H9 (cell line): ENCODE data around the gene TTC33. TPM values are rescaled to one million over a fixed set of nuclear protein-coding genes. Genes with fewer than 3 reads are reported as not detected.

Source experiments
- DNase-seq: peaks from one replicate; pipeline ENCODE4 v3.0.0-alpha.2; 2017
- H2AFZ ChIP-seq: one replicate; pipeline ENCODE4 v1.6.1; 2013; ENCODE audit warnings: mild to moderate bottlenecking, low read length, control low read depth, moderate library complexity
- H2AK5ac ChIP-seq: 2 replicates; pipeline ENCODE4 v1.6.1; 2013; ENCODE audit warnings: low read length, control low read depth, mixed read lengths; ENCODE audit not compliant: insufficient read length
- H2BK120ac ChIP-seq: one replicate; pipeline ENCODE4 v1.6.1; 2013; ENCODE audit warnings: low read depth, mild to moderate bottlenecking, low read length, control low read depth, inconsistent platforms; ENCODE audit not compliant: poor library complexity, severe bottlenecking
- H2BK12ac ChIP-seq: 2 replicates; pipeline ENCODE4 v1.6.1; 2013; ENCODE audit warnings: low read length, control low read depth, mixed read lengths, low read depth; ENCODE audit not compliant: insufficient read length
- H2BK15ac ChIP-seq: 2 replicates; pipeline ENCODE4 v1.6.1; 2013; ENCODE audit warnings: low read depth, low read length, control low read depth
- H2BK20ac ChIP-seq: one replicate; pipeline ENCODE4 v1.6.1; 2013; ENCODE audit warnings: low read depth, mild to moderate bottlenecking, low read length, control low read depth, inconsistent platforms; ENCODE audit not compliant: poor library complexity, severe bottlenecking
- H2BK5ac ChIP-seq: 2 replicates; pipeline ENCODE4 v1.6.1; 2013; ENCODE audit warnings: low read length, control low read depth, mixed read lengths; ENCODE audit not compliant: insufficient read length
- H3K14ac ChIP-seq: 2 replicates; pipeline ENCODE4 v1.6.1; 2013; ENCODE audit warnings: low read length, control low read depth; ENCODE audit not compliant: insufficient read depth
- H3K18ac ChIP-seq: 2 replicates; pipeline ENCODE4 v1.6.1; 2013; ENCODE audit warnings: low read depth, mild to moderate bottlenecking, mixed read lengths, low read length, control low read depth; ENCODE audit not compliant: insufficient read length
- H3K23ac ChIP-seq: 2 replicates; pipeline ENCODE4 v1.6.1; 2013; ENCODE audit warnings: low read length, control low read depth, mixed read lengths, low read depth; ENCODE audit not compliant: insufficient read length
- H3K23me2 ChIP-seq: 2 replicates; pipeline ENCODE4 v1.6.1; 2013; ENCODE audit warnings: low read depth, mild to moderate bottlenecking, mixed read lengths, low read length, control low read depth; ENCODE audit not compliant: insufficient read length, poor library complexity, severe bottlenecking
- H3K27ac ChIP-seq: 2 replicates; pipeline ENCODE4 v1.5.1; 2013; ENCODE audit warnings: low read length, control low read depth, mixed read lengths, low read depth; ENCODE audit not compliant: insufficient read length
- H3K27me3 ChIP-seq: 2 replicates; pipeline ENCODE4 v1.6.1; 2013; ENCODE audit warnings: low read length, control low read depth, inconsistent platforms; ENCODE audit not compliant: insufficient read depth
- H3K4ac ChIP-seq: 2 replicates; pipeline ENCODE4 v1.6.1; 2013; ENCODE audit warnings: low read depth, mild to moderate bottlenecking, control low read depth, inconsistent platforms, low read length, moderate library complexity
- H3K4me1 ChIP-seq: 2 replicates; pipeline ENCODE4 v1.6.1; 2013; ENCODE audit warnings: low read length, control low read depth, inconsistent platforms; ENCODE audit not compliant: insufficient read depth
- H3K4me2 ChIP-seq: 2 replicates; pipeline ENCODE4 v1.6.1; 2013; ENCODE audit warnings: low read length, control low read depth, mixed read lengths; ENCODE audit not compliant: insufficient read length, insufficient read depth
- H3K56ac ChIP-seq: 2 replicates; pipeline ENCODE4 v1.6.1; 2013; ENCODE audit warnings: low read depth, mild to moderate bottlenecking, mixed read lengths, low read length, control low read depth; ENCODE audit not compliant: insufficient read length
- H3K79me1 ChIP-seq: 2 replicates; pipeline ENCODE4 v1.6.1; 2013; ENCODE audit warnings: low read depth, mild to moderate bottlenecking, moderate library complexity, low read length, control low read depth, inconsistent platforms; ENCODE audit not compliant: insufficient read depth, poor library complexity, severe bottlenecking
- H3K79me2 ChIP-seq: 2 replicates; pipeline ENCODE4 v1.6.1; 2013; ENCODE audit warnings: low read length, control low read depth, inconsistent platforms; ENCODE audit not compliant: insufficient read depth
- H3K9ac ChIP-seq: 2 replicates; pipeline ENCODE4 v1.6.1; 2013; ENCODE audit warnings: low read length, control low read depth, mixed read lengths; ENCODE audit not compliant: insufficient read length; ENCODE audit errors: extremely low read depth
- H3K9me3 ChIP-seq: one replicate; pipeline ENCODE4 v1.6.1; 2013; ENCODE audit warnings: low read depth, low read length, inconsistent platforms; ENCODE audit not compliant: control insufficient read depth
- H3T11ph ChIP-seq: one replicate; pipeline ENCODE4 v1.6.1; 2013; ENCODE audit warnings: mild to moderate bottlenecking, low read length, control low read depth, inconsistent platforms
- H4K20me1 ChIP-seq: one replicate; pipeline ENCODE4 v1.6.1; 2013; ENCODE audit not compliant: control insufficient read depth, insufficient read length, insufficient read depth
- H4K5ac ChIP-seq: 2 replicates; pipeline ENCODE4 v1.6.1; 2013; ENCODE audit warnings: low read depth, mild to moderate bottlenecking, mixed read lengths, low read length, control low read depth; ENCODE audit not compliant: insufficient read length
- H4K8ac ChIP-seq: replicated peaks from 2 replicates; pipeline ENCODE4 v1.6.1; 2013; ENCODE audit warnings: low read length, control low read depth, mixed read lengths, low read depth; ENCODE audit not compliant: insufficient read length
- H4K91ac ChIP-seq: 2 replicates; pipeline ENCODE4 v1.6.1; 2013; ENCODE audit warnings: low read depth, mild to moderate bottlenecking, moderate library complexity, mixed read lengths, low read length, control low read depth; ENCODE audit not compliant: insufficient read length
- H3K27ac Mint-ChIP-seq, 3 experiments: 2 replicates in 2 of 3; 3 replicates in 1 of 3; pipeline ENCODE4 v1.8.0; 2020 to 2021; ENCODE audit warnings: mixed read lengths in 3 of 3, mild to moderate bottlenecking in 1 of 3, moderate library complexity in 1 of 3
- H3K27me3 Mint-ChIP-seq: 2 replicates; pipeline ENCODE4 v1.8.0; 2021; ENCODE audit warnings: low read depth, mild to moderate bottlenecking, moderate library complexity, mixed read lengths
- H3K36me3 Mint-ChIP-seq, 3 experiments: 2 replicates in 2 of 3; 3 replicates in 1 of 3; pipeline ENCODE4 v1.8.0; 2020 to 2021; ENCODE audit warnings: low read depth in 3 of 3, mixed read lengths in 3 of 3; ENCODE audit not compliant: insufficient read depth in 1 of 3
- H3K4me1 Mint-ChIP-seq, 2 experiments: 2 replicates each; pipeline ENCODE4 v1.8.0; 2020; ENCODE audit warnings: mixed read lengths in 2 of 2
- H3K4me3 Mint-ChIP-seq, 2 experiments: 2 replicates in 1 of 2; 3 replicates in 1 of 2; pipeline ENCODE4 v1.8.0; 2020 to 2021; ENCODE audit warnings: mild to moderate bottlenecking in 2 of 2, mixed read lengths in 2 of 2, moderate library complexity in 1 of 2
- H3K9me3 Mint-ChIP-seq, 2 experiments: 2 replicates in 1 of 2; 3 replicates in 1 of 2; pipeline ENCODE4 v1.8.0; 2020; ENCODE audit warnings: mild to moderate bottlenecking in 2 of 2, mixed read lengths in 2 of 2, moderate library complexity in 1 of 2
- WGBS: extraction: QIAGEN DNeasy Blood & Tissue Kit; methylation state at CpG from one replicate; pipeline ENCODE4 v1.1.7; 2013; ENCODE audit warnings: missing lambda C conversion rate, low lambda C conversion rate, mixed read lengths; ENCODE audit not compliant: insufficient read length; ENCODE audit errors: extremely low coverage; 5-methylcytosine and 5-hydroxymethylcytosine counted together
- total RNA-seq: library from RNA; stranded (reverse); gene quantifications from 2 replicates; pipeline ENCODE4 v1.2.1, GENCODE V29; 2021
- TF ChIP-seq, protein P1 (sequence below): fragments of 200-600 bp; sonication (generic); conservative IDR thresholded peaks from 3 replicates; pipeline ENCODE4 v1.8.0; 2021; ENCODE audit warnings: antibody characterized with exemption, mild to moderate bottlenecking

The TTC33 gene
- total RNA-seq, 1 experiment from 2014 or later: 7.3 TPM

DNA sequence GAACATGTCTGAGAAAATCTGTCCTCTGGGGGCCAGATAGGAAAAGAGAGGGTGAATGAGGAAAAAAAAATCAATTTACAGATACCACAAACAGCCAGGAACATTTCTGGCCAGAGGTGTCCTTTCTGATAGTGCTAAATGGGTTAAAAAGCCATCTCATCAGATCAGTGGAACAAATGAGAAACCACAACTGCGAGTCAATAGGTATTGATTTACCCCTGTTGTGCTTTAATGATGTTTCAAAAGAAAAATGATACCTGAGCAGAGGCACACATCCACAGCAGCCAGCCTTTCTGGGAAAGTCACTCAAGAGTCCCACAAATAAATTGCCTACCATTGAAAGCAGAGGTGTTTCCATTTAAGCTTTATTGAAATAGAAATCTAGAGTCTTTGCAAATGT is 155.4 kb downstream of the TTC33 start:
- H3K18ac ChIP-seq: no peak overlapping the region
- H2AFZ ChIP-seq: no peak overlapping the region
- H2BK20ac ChIP-seq: no peak overlapping the region
- H3K9ac ChIP-seq: no peak overlapping the region
- no peaks in the 10 kb centered on the region; the same call in 1 of the 2 replicates for H3K27me3 Mint-ChIP-seq
- no peak overlapping the region for H3K14ac ChIP-seq
- WGBS: no CpG with 5 or more reads among the region's 1 CpG
- no peak overlapping the region for H3K56ac ChIP-seq
- peaks cover 3 to 8% of the 10 kb centered on the region in 2 experiments; a peak in 3 of 4 replicates for H3K4me1 Mint-ChIP-seq
- H3K23ac ChIP-seq: no peak overlapping the region
- H3K79me2 ChIP-seq: no peaks in the 10 kb centered on the region
- no peak overlapping the region for H3K27ac ChIP-seq
- TF ChIP-seq, protein P1, sequence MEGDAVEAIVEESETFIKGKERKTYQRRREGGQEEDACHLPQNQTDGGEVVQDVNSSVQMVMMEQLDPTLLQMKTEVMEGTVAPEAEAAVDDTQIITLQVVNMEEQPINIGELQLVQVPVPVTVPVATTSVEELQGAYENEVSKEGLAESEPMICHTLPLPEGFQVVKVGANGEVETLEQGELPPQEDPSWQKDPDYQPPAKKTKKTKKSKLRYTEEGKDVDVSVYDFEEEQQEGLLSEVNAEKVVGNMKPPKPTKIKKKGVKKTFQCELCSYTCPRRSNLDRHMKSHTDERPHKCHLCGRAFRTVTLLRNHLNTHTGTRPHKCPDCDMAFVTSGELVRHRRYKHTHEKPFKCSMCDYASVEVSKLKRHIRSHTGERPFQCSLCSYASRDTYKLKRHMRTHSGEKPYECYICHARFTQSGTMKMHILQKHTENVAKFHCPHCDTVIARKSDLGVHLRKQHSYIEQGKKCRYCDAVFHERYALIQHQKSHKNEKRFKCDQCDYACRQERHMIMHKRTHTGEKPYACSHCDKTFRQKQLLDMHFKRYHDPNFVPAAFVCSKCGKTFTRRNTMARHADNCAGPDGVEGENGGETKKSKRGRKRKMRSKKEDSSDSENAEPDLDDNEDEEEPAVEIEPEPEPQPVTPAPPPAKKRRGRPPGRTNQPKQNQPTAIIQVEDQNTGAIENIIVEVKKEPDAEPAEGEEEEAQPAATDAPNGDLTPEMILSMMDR: no peak
- no peak overlapping the region for H2BK12ac ChIP-seq
- no peak overlapping the region for H4K8ac ChIP-seq
- no peak for DNase-seq
- H4K91ac ChIP-seq: no peak overlapping the region
- H4K5ac ChIP-seq: no peak overlapping the region
- no peaks in the 10 kb centered on the region for H4K20me1 ChIP-seq
- no peak overlapping the region for H2BK15ac ChIP-seq
- H3K23me2 ChIP-seq: no peaks in the 10 kb centered on the region
- no peak overlapping the region for H3K27ac Mint-ChIP-seq
- H3T11ph ChIP-seq: no peak overlapping the region
- no peaks in the 10 kb centered on the region for H3K27me3 ChIP-seq
- H2BK120ac ChIP-seq: no peak overlapping the region
- H3K36me3 Mint-ChIP-seq: no peaks in the 10 kb centered on the region
- H3K4me1 ChIP-seq: no peaks in the 10 kb centered on the region
- no peaks in the 10 kb centered on the region for H3K9me3 ChIP-seq
- H2AK5ac ChIP-seq: no peak overlapping the region
- H3K9me3 Mint-ChIP-seq: no peaks in the 10 kb centered on the region
- no peak overlapping the region for H3K4me3 Mint-ChIP-seq
- H2BK5ac ChIP-seq: no peak overlapping the region
- no peak overlapping the region for H3K4ac ChIP-seq
- H3K79me1 ChIP-seq: no peaks in the 10 kb centered on the region
- H3K4me2 ChIP-seq: no peak overlapping the region
